ENCODE measurements around the gene NCK2.

GRCh38 chr2:105738658-105739241 is 6.0 kb upstream of the NCK2 start:
- TF ChIP-seq, protein P1, sequence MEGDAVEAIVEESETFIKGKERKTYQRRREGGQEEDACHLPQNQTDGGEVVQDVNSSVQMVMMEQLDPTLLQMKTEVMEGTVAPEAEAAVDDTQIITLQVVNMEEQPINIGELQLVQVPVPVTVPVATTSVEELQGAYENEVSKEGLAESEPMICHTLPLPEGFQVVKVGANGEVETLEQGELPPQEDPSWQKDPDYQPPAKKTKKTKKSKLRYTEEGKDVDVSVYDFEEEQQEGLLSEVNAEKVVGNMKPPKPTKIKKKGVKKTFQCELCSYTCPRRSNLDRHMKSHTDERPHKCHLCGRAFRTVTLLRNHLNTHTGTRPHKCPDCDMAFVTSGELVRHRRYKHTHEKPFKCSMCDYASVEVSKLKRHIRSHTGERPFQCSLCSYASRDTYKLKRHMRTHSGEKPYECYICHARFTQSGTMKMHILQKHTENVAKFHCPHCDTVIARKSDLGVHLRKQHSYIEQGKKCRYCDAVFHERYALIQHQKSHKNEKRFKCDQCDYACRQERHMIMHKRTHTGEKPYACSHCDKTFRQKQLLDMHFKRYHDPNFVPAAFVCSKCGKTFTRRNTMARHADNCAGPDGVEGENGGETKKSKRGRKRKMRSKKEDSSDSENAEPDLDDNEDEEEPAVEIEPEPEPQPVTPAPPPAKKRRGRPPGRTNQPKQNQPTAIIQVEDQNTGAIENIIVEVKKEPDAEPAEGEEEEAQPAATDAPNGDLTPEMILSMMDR (IDR thresholded peaks at IDR 0.05): no peak
- no peak for TF ChIP-seq POLR2A (IDR thresholded peaks at IDR 0.05)
